ENCODE measurements around the gene HACD2.
A peak's percentile ranks its signal among the peaks of the same experiment; 100 is the strongest.

HACD2 gene, protein sequence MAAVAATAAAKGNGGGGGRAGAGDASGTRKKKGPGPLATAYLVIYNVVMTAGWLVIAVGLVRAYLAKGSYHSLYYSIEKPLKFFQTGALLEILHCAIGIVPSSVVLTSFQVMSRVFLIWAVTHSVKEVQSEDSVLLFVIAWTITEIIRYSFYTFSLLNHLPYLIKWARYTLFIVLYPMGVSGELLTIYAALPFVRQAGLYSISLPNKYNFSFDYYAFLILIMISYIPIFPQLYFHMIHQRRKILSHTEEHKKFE

GRCh38 chr3:123584988-123585937, at the start of gene HACD2:
Gene HACD2, minus strand, starts transcription at chr3:123585053. Its CDS starts 26 bp downstream, at chr3:123585027.
- Mint-ChIP-seq H3K4me1 (ENCODE audit: low read depth) (peaks cover 23% of the 10 kb centered on the region), H3K36me3 (ENCODE audit: low read depth) (peaks cover 44% of the 10 kb centered on the region), H3K27me3 (no peaks in the 10 kb centered on the region), H3K9me3 (peaks cover 3% of the 10 kb centered on the region), H3K4me3 (no peak within 1 kb of the TSS), H3K27ac (peak within 1 kb of the TSS; percentile 74)

GRCh38 chr3:123634149-123635051, 49.5 kb upstream of the HACD2 start:
- H3K4me1 Mint-ChIP-seq (ENCODE audit: low read depth), result no peaks in the 10 kb centered on the region
- no peak overlapping the region for H3K27ac Mint-ChIP-seq
- no peak overlapping the region for H3K4me3 Mint-ChIP-seq
- H3K9me3 Mint-ChIP-seq, result no peaks in the 10 kb centered on the region
- no peaks in the 10 kb centered on the region for H3K27me3 Mint-ChIP-seq
- H3K36me3 Mint-ChIP-seq (ENCODE audit: low read depth), result no peaks in the 10 kb centered on the region

DNA sequence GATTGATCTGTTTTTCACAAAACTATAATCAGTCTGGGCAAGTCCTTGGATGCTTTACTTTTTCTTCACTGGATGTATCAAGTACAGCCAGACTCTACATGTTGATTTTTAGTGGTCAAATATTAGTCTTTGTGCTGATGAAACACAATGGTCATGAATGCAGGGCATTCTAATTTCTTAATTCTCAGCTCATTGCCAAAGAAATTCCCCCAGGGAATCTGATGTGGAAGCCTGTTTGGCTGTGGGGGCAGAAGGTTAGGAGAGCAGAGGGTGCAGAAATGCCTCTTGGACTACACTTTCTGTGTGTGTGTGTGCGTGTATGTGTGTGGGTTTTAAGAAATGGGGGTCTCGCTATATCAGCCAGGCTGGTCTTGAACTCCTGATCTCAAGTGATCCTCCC, 48.7 kb upstream of the HACD2 start:
- peaks cover under 1% of the 10 kb centered on the region for H3K27me3 Mint-ChIP-seq
- H3K27ac Mint-ChIP-seq, result no peak overlapping the region
- H3K36me3 Mint-ChIP-seq (ENCODE audit: low read depth), result no peaks in the 10 kb centered on the region
- no peaks in the 10 kb centered on the region for H3K4me1 Mint-ChIP-seq (ENCODE audit: low read depth)
- no peaks in the 10 kb centered on the region for H3K9me3 Mint-ChIP-seq
- no peak overlapping the region for H3K4me3 Mint-ChIP-seq

- Mint-ChIP-seq H3K36me3 (ENCODE audit: low read depth) (no peaks in the 10 kb centered on the region), H3K27me3 (peaks cover 3% of the 10 kb centered on the region), H3K27ac (no peak overlapping the region), H3K9me3 (no peaks in the 10 kb centered on the region), H3K4me3 (no peak overlapping the region), H3K4me1 (ENCODE audit: low read depth) (no peaks in the 10 kb centered on the region)
Measured at GRCh38 chr3:123632161-123632655, 47.4 kb upstream of the HACD2 start.

DNA sequence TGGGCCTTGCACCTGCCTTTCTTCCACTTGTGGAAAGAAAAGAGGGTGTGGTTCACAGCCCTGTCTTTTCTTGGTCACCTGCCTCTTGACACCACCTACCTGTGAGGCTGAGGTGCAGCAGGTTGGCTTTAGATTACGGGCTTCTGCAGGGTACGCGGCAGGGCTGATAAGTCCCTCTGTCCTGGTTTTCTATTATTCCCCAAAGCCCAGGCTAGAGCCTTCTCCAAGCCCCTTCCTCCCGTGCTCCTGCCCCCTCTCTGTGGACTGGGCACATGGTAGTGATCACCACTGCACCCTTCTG, 44.8 kb upstream of the HACD2 start:
- H3K27me3 Mint-ChIP-seq, result peaks cover 3% of the 10 kb centered on the region
- H3K4me3 Mint-ChIP-seq, result no peak overlapping the region
- H3K27ac Mint-ChIP-seq, result no peak overlapping the region
- no peaks in the 10 kb centered on the region for H3K9me3 Mint-ChIP-seq
- no peaks in the 10 kb centered on the region for H3K36me3 Mint-ChIP-seq (ENCODE audit: low read depth)
- no peaks in the 10 kb centered on the region for H3K4me1 Mint-ChIP-seq (ENCODE audit: low read depth)

- Mint-ChIP-seq H3K9me3 (no peaks in the 10 kb centered on the region), H3K27ac (no peak overlapping the region), H3K4me1 (ENCODE audit: low read depth) (no peaks in the 10 kb centered on the region), H3K27me3 (peaks cover 3% of the 10 kb centered on the region), H3K36me3 (ENCODE audit: low read depth) (no peaks in the 10 kb centered on the region), H3K4me3 (no peak overlapping the region)
Measured at GRCh38 chr3:123628996-123629746, 44.3 kb upstream of the HACD2 start.

DNA sequence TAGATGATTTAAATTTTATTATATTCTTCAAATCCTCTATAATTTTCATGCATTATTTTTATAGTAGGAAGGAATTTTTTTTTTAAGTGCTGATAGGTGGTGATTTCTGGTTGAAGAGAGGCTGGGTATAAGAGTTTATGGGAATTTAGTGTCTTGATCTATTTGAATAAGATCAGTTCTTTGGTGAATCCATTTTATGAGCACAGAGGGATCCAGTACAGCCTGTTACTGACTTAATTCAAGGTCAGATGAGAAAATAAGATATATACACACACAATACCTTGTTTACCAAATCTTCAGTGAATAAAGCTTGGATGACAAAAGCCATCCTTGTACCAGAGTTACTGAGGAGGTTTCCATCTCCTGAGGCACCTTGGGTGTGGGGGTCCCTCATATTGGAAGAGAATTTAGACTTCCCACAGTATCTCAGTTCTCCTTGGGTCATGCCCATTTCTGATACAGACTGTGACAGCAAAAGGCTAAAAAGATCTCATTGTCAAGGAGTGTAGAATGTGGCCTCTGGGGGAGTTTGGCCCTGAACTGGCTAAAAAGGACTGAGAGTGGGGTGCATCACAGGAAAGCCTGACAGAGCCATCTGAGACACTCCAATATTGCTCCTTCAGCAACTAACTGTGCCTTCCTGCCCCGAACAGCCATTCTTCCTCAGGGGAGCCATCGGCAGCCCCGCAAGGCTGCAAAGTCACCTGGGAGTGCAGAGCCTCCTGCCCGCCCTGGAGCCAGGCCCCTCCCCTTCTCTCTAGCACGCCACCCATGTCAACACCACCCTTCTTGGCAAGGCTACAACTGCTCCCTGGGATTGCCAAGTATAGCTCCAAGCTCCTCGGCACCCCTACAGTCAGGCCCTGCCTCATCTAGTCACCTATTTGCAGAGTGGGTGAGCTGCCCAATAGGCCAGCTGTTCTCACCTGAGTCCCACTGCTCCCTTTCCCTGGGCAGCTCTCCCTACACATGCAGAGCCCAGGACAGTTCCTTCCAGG, 43.1 kb upstream of the HACD2 start:
- Mint-ChIP-seq H3K36me3 (ENCODE audit: low read depth) (no peaks in the 10 kb centered on the region), H3K27ac (no peak overlapping the region), H3K27me3 (peaks cover 3% of the 10 kb centered on the region), H3K4me1 (ENCODE audit: low read depth) (no peaks in the 10 kb centered on the region), H3K9me3 (no peaks in the 10 kb centered on the region), H3K4me3 (no peak overlapping the region)

GRCh38 chr3:123626881-123627280, 42.0 kb upstream of the HACD2 start:
- Mint-ChIP-seq H3K4me3 (no peak overlapping the region), H3K36me3 (ENCODE audit: low read depth) (no peaks in the 10 kb centered on the region), H3K27ac (no peak overlapping the region), H3K27me3 (peaks cover 3% of the 10 kb centered on the region), H3K9me3 (no peaks in the 10 kb centered on the region), H3K4me1 (ENCODE audit: low read depth) (no peaks in the 10 kb centered on the region)

- Mint-ChIP-seq H3K36me3 (ENCODE audit: low read depth) (no peaks in the 10 kb centered on the region), H3K27me3 (peaks cover 3% of the 10 kb centered on the region), H3K27ac (no peak overlapping the region), H3K4me3 (no peak overlapping the region), H3K9me3 (no peaks in the 10 kb centered on the region), H3K4me1 (ENCODE audit: low read depth) (no peaks in the 10 kb centered on the region)
Measured at GRCh38 chr3:123624302-123624701, 39.4 kb upstream of the HACD2 start.

- Mint-ChIP-seq H3K27me3 (peaks cover 2% of the 10 kb centered on the region), H3K9me3 (no peaks in the 10 kb centered on the region), H3K4me1 (ENCODE audit: low read depth) (peaks cover 2% of the 10 kb centered on the region), H3K27ac (no peak overlapping the region), H3K4me3 (no peak overlapping the region), H3K36me3 (ENCODE audit: low read depth) (no peaks in the 10 kb centered on the region)
Measured at GRCh38 chr3:123623346-123623880, 38.6 kb upstream of the HACD2 start.

- Mint-ChIP-seq H3K36me3 (ENCODE audit: low read depth) (no peaks in the 10 kb centered on the region), H3K4me1 (ENCODE audit: low read depth) (peaks cover 3% of the 10 kb centered on the region), H3K27me3 (no peaks in the 10 kb centered on the region), H3K9me3 (no peaks in the 10 kb centered on the region), H3K27ac (no peak overlapping the region), H3K4me3 (no peak overlapping the region)
Measured at GRCh38 chr3:123622766-123623165, 37.9 kb upstream of the HACD2 start.

DNA sequence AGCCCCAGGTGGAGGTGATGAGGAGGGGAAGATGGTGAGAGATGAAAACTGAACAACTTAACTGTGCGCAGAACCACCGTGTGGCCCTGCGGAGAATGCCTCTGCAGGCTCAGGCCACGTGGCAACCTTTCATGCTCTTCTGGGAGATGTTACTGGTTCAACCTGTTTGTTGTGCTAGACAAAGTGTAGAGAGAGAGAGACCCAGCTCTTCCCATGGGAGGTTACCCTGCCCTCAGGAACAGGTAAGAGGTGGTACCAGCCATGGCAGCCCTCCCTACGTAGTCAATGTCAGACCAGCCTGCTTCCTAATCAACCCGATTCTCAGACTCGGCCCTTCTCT, 37.0 kb upstream of the HACD2 start:
- Mint-ChIP-seq H3K27ac (no peak overlapping the region), H3K36me3 (ENCODE audit: low read depth) (no peaks in the 10 kb centered on the region), H3K27me3 (no peaks in the 10 kb centered on the region), H3K4me1 (ENCODE audit: low read depth) (peaks cover 3% of the 10 kb centered on the region), H3K9me3 (no peaks in the 10 kb centered on the region), H3K4me3 (no peak overlapping the region)

DNA sequence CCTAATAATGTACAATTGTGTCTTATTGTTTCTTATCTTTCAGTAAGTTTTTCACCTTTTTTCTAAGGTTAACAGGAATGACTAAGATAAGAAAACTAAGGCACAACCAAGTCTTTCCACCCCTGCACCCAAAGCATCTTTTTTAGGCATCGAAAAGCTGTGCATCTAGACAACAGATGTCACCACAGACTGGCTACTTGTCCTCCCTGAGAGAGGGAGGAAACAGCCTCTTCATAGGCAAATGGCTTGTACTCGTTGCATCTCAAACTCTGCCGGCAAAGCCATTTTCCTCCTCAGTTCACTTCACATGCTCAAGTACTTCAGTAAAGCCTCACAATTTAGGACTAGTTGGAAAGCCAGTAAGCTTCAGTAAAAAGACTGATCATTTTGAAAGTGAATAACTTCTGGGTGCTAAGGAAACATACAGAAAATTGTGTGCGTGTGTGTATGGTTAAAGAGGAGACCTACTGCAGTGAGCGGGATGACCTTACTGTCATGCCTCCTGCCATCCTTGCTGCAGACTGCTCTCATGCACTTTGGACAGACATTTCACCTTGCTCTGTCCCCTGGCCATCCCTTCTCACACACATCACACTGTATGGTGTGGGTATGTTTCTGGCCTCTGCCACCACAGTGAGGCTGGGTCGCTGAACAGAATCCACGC, 36.5 kb upstream of the HACD2 start:
- Mint-ChIP-seq H3K4me1 (ENCODE audit: low read depth) (peaks cover 3% of the 10 kb centered on the region), H3K27ac (no peak overlapping the region), H3K9me3 (no peaks in the 10 kb centered on the region), H3K36me3 (ENCODE audit: low read depth) (no peaks in the 10 kb centered on the region), H3K4me3 (no peak overlapping the region), H3K27me3 (no peaks in the 10 kb centered on the region)
